NCI-H774 (cell line): ENCODE data around the gene SLC49A4.

Experiments
- DNase-seq: peaks from one replicate; lab custom pipeline; 2025; lab: John Stamatoyannopoulos, UW

SLC49A4 gene

GRCh38 chr3:122930063-122930997, 135.5 kb downstream of the SLC49A4 start:
- DNase-seq: no peak
